K562 (cell line): ENCODE data around the gene CDC42EP1. TPM values are rescaled to one million over a fixed set of nuclear protein-coding genes. Genes with fewer than 3 reads are reported as not detected.

Experiments
- BRD9 ChIP-seq: fragments of 450-650 bp; IDR thresholded peaks from 2 replicates; pipeline ENCODE4 v1.6.1; 2018; ENCODE audit warnings: low read depth; ENCODE audit not compliant: partially characterized antibody
- CCAR2 ChIP-seq: fragments of 200-400 bp; formaldehyde crosslinking; IDR thresholded peaks from 2 replicates; pipeline ENCODE4 v1.6.1; 2017; ENCODE audit warnings: mild to moderate bottlenecking, low read depth, low read length
- CREB3 ChIP-seq: fragments of 450-650 bp; conservative IDR thresholded peaks from 2 replicates; pipeline ENCODE4 v1.6.1; 2016; ENCODE audit warnings: missing genetic modification characterization, low read depth, mild to moderate bottlenecking, missing compliant biosample characterization, moderate library complexity
- CUX1 ChIP-seq: fragments of 200-800 bp; sonication (Bioruptor generic); IDR thresholded peaks from 2 replicates; pipeline ENCODE4 v1.6.1; 2016; ENCODE audit warnings: missing genetic modification characterization, missing compliant biosample characterization
- FOXA3 ChIP-seq, 2 experiments: fragments of 450-650 bp in 1 of 2; sonication (generic) in 1 of 2; formaldehyde crosslinking; IDR thresholded peaks in 1 of 2; conservative IDR thresholded peaks in 1 of 2; 2 replicates each; pipeline versions ENCODE4 v1.4.0 to v1.8.0; 2020 to 2022; ENCODE audit warnings: mild to moderate bottlenecking in 2 of 2, missing genetic modification reagents in 1 of 2
- LARP7 ChIP-seq: fragments of 450-650 bp; IDR thresholded peaks from 2 replicates; pipeline ENCODE4 v1.6.1; 2016
- NFE2 ChIP-seq: IDR thresholded peaks from 2 replicates; pipeline ENCODE4 v1.6.1; 2014; ENCODE audit warnings: antibody characterized with exemption, low read depth
- NUFIP1 ChIP-seq: fragments of 450-650 bp; IDR thresholded peaks from 2 replicates; pipeline ENCODE4 v1.6.1; 2018; ENCODE audit not compliant: partially characterized antibody
- PTTG1 ChIP-seq: fragments of 450-650 bp; IDR thresholded peaks from 2 replicates; pipeline ENCODE4 v1.6.1; 2016; ENCODE audit warnings: low read depth, mild to moderate bottlenecking, missing genetic modification characterization, missing compliant biosample characterization
- RBFOX2 ChIP-seq: fragments of 200-400 bp; formaldehyde crosslinking; IDR thresholded peaks from 2 replicates; pipeline ENCODE4 v1.6.1; 2017; ENCODE audit warnings: low read depth, mild to moderate bottlenecking, low read length, moderate library complexity
- SP1 ChIP-seq: sonication (generic); formaldehyde crosslinking; IDR thresholded peaks from 2 replicates; pipeline ENCODE4 v1.8.1; 2022; ENCODE audit warnings: mild to moderate bottlenecking, missing genetic modification reagents
- TEAD4 ChIP-seq, 2 experiments: sonication (generic) in 1 of 2; formaldehyde crosslinking in 1 of 2; IDR thresholded peaks; 2 replicates each; pipeline versions ENCODE4 v1.6.1 to v1.8.0; 2012 to 2022; ENCODE audit warnings: borderline replicate concordance in 1 of 2, inconsistent platforms in 1 of 2, low read length in 1 of 2, mild to moderate bottlenecking in 1 of 2, missing genetic modification reagents in 1 of 2
- ZFPM2 ChIP-seq: fragments of 250-450 bp; sonication (Bioruptor Pico); IDR thresholded peaks from 2 replicates; pipeline ENCODE4 v1.5.1; 2022; ENCODE audit warnings: mild to moderate bottlenecking
- ZNF140 ChIP-seq: fragments of 250-450 bp; sonication (Bioruptor Pico); IDR thresholded peaks from 2 replicates; pipeline ENCODE4 v1.8.0; 2021; ENCODE audit warnings: moderate library complexity, mild to moderate bottlenecking, inconsistent platforms
- ZNF282 ChIP-seq: sonication (generic); formaldehyde crosslinking; IDR thresholded peaks from 2 replicates; pipeline ENCODE4 v1.8.1; 2023; ENCODE audit warnings: missing genetic modification reagents
- ZNF347 ChIP-seq: fragments of 450-650 bp; formaldehyde crosslinking; IDR thresholded peaks from 2 replicates; pipeline ENCODE4 v1.4.0; 2020; ENCODE audit warnings: low read depth, mild to moderate bottlenecking, moderate library complexity
- ZNF551 ChIP-seq: fragments of 250-450 bp; sonication (Bioruptor Pico); IDR thresholded peaks from 2 replicates; pipeline ENCODE4 v1.5.0; 2021; ENCODE audit warnings: mild to moderate bottlenecking, moderate library complexity
- ZNF655 ChIP-seq: fragments of 250-450 bp; sonication (Bioruptor Pico); IDR thresholded peaks from 2 replicates; pipeline ENCODE4 v1.5.0; 2021
- polyA plus RNA-seq, 8 experiments: library from polyadenylated mRNA; depleted of rRNA in 4 of 8; stranded (reverse) in 5 of 8; unstranded in 3 of 8; fragments of >200 nt; fragmentation: Nextera tagmentation in 2 of 8; fragmentation: Illumina TruSeq in 1 of 8; extraction: Ambion mirVana in 2 of 8; extraction: Trizol in 1 of 8; gene quantifications; 2 replicates each; pipeline versions ENCODE4 v1.2.1 to v1.2.3, GENCODE V29; 2011 to 2014; ENCODE audit warnings: inconsistent platforms in 1 of 8, missing spikeins in 1 of 8
- total RNA-seq, 7 experiments: library from RNA; depleted of rRNA in 6 of 7; stranded (reverse); fragments of >200 nt in 6 of 7; fragmentation: Illumina TruSeq in 2 of 7; extraction: Trizol in 2 of 7; gene quantifications; 2 replicates each; pipeline versions ENCODE4 v1.2.1 to v1.2.3, GENCODE V29; 2011 to 2021; ENCODE audit warnings: low replicate concordance in 1 of 7
- TF ChIP-seq, protein P1 (sequence below): sonication (generic); formaldehyde crosslinking; IDR thresholded peaks from 2 replicates; pipeline ENCODE4 v1.8.1; 2022; ENCODE audit warnings: missing genetic modification reagents

The CDC42EP1 gene
- total and polyA plus RNA-seq, 9 of the 15 experiments (the other 6 are each of a cell fraction or from before 2014, with no cell fraction given): 0.67 to 70.2 (median 7.3) TPM

DNA sequence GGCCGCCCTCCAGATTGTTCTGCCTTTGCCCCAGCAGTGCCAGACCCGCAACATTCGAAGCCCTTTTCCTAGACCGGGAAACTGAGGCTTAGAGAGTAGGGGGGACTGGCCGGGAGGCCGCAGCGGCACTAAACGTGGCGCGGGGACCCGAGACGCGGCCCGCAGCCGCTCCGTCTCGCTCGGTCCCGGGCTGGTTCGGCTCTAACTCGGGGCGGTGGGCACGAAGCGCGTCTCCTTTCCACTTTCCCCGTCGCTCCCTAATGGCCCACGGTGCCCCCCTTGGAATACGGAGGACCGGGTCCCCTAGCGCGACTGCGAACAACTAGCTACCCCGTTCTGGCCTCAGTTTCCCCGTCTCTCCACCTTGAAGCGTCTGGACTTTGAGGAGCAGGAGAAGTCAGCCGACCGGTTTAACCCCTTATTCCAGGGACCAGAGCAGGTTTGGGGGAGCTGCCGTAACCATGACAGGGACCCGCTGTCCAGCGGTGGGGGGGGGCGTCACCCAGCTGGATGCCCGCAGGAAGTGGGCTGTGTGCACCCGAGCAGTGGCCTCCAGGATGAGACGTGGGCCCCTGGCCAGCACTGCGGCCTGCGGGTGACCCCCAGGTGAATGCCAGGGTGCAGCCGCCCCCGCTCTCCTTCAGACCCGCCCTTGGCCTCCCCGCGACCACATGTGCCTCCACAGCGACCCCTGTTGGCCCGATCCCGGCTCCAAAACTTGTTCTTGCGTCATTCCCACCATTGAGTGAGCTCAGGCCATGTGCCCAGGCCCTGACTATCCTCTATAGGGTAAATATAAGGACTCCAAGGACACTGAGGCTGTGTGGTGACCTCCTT, 1.1 kb downstream of the CDC42EP1 start (continued):
- no peak for TF ChIP-seq ZNF551 (CRISPR knock-in tag)
- TF ChIP-seq NUFIP1: no peak
- no peak for TF ChIP-seq CUX1 (CRISPR knock-in tag)
- TF ChIP-seq NFE2: no peak
- TF ChIP-seq, protein P1, sequence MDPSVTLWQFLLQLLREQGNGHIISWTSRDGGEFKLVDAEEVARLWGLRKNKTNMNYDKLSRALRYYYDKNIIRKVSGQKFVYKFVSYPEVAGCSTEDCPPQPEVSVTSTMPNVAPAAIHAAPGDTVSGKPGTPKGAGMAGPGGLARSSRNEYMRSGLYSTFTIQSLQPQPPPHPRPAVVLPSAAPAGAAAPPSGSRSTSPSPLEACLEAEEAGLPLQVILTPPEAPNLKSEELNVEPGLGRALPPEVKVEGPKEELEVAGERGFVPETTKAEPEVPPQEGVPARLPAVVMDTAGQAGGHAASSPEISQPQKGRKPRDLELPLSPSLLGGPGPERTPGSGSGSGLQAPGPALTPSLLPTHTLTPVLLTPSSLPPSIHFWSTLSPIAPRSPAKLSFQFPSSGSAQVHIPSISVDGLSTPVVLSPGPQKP (CRISPR knock-in tag): no peak
- TF ChIP-seq ZFPM2: no peak
- peak; percentile 58 for TF ChIP-seq BRD9
- TF ChIP-seq LARP7: no peak
- TF ChIP-seq ZNF282: no peak
- no peak for TF ChIP-seq ZNF347 (CRISPR knock-in tag)
- TF ChIP-seq SP1 (CRISPR knock-in tag): peak; percentile 16
- 0 out of 2 replicates have a peak, but pooled peaks have one; percentile 20 for TF ChIP-seq TEAD4 (IDR thresholded peaks at IDR 0.05; ENCODE audit: low read length)
- TF ChIP-seq TEAD4 (CRISPR knock-in tag; IDR thresholded peaks at IDR 0.05; ENCODE audit: borderline replicate concordance): no peak
- TF ChIP-seq CREB3 (tag): no peak
- no peak for TF ChIP-seq PTTG1 (tag)
- no peak for TF ChIP-seq ZNF140 (CRISPR knock-in tag)
- no peak for TF ChIP-seq FOXA3 (CRISPR knock-in tag; conservative IDR thresholded peaks at IDR 0.05 in 1 of 2, IDR thresholded peaks at IDR 0.05 in 1 of 2)
- no peak for TF ChIP-seq ZNF655 (CRISPR knock-in tag)
- peak; percentile 85 for TF ChIP-seq RBFOX2
- TF ChIP-seq CCAR2: no peak
